Measurements from ENCODE around the gene TMCO6.
"Not testable (repeated sequence)": the region's sequence is repeated elsewhere in the genome, so short reads cannot be mapped to it uniquely, and the experiment has no call there.

Gene TMCO6

GRCh38 chr5:140611020-140611521 is 28.2 kb upstream of the TMCO6 start:
- Mint-ChIP-seq H3K9me3 (no peaks in the 10 kb centered on the region), H3K4me3 (no peak overlapping the region), H3K27me3 (peaks cover 24% of the 10 kb centered on the region), H3K4me1 (peaks cover 19% of the 10 kb centered on the region), H3K27ac (no peak overlapping the region)
- DNase-seq (no peak), ATAC-seq (no peak)

GRCh38 chr5:140622301-140622700 is 16.9 kb upstream of the TMCO6 start:
- no peaks in the 10 kb centered on the region for H3K4me1 Mint-ChIP-seq
- H3K27ac Mint-ChIP-seq = no peak overlapping the region
- DNase-seq = no peak
- ATAC-seq = no peak
- H3K9me3 Mint-ChIP-seq = no peaks in the 10 kb centered on the region
- H3K27me3 Mint-ChIP-seq = peaks cover 17% of the 10 kb centered on the region
- no peak overlapping the region for H3K4me3 Mint-ChIP-seq

DNA sequence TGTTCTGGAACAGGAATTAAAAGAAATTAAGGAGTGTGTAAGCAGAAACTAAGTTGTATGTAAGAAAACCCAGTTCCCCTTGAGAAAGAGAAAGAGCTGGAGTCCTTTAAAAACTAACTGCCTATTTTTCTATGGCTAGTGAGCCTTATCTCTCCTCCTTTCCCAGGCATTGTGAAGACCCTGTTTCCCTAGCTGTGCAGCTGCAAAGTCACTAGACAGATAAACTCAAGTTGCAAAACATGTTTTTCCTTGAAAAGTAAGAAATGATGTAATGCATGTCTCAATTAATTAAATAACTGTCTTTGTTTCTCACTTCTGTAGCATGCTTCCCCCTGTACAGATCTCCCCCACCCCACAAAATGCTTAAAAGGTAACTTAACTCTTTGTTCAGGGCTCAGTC is 16.2 kb upstream of the TMCO6 start:
- Mint-ChIP-seq H3K27ac (peak overlapping the region in 1 of 2 donors; percentile 5), H3K27me3 (peaks cover 11% of the 10 kb centered on the region)
- not testable (repeated sequence) for H3K4me3 Mint-ChIP-seq, H3K9me3 Mint-ChIP-seq, H3K4me1 Mint-ChIP-seq, DNase-seq, ATAC-seq

DNA sequence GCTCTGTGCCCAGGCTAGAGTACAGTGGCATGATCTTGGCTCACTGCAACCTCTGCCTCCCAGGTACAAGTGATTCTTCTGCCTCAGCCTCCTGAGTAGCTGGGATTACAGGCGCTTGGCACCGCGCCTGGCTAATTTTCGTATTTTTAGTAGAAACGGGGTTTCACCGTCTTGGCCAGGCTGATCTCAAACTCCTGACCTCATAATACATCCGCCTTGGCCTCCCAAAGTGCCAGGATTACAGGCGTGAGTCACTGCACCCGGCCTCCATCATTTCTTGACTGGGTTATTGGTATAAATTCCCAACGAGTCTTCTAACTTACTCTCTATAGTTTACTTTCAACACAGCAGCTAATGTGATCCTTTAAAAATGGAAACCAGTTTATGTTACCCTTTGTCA is 14.4 kb upstream of the TMCO6 start:
- DNase-seq, H3K9me3 Mint-ChIP-seq, H3K27ac Mint-ChIP-seq, ATAC-seq, H3K4me1 Mint-ChIP-seq, H3K27me3 Mint-ChIP-seq, H3K4me3 Mint-ChIP-seq: not testable (repeated sequence)

- no peak for ATAC-seq
- Mint-ChIP-seq H3K4me1 (peaks cover 14% of the 10 kb centered on the region), H3K4me3 (no peak overlapping the region), H3K9me3 (peaks cover 0 to 8% of the 10 kb centered on the region in 2 donors), H3K27ac (no peak overlapping the region), H3K27me3 (peaks cover 22% of the 10 kb centered on the region)
- no peak for DNase-seq
Measured at GRCh38 chr5:140627972-140628371, 11.3 kb upstream of the TMCO6 start.

DNA sequence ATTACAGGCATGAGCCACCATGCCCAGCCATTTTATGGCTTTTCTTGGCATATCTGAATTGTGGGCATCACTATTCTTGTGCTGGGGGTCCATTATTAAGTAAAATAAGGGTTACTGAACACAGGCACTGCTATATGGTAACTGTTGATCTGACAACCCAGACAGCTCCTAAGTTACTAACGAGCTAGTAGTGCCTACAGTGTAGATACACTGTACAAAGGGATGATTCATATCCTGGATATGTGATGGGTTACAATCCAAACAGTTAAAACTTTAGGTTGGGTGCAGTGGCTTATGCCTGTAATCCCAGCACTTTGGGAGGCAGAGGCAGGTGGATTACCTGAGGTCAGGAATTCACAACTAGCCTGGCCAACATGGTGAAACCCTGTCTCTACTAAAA is 10.5 kb upstream of the TMCO6 start:
- H3K9me3 Mint-ChIP-seq = peaks cover 0 to 8% of the 10 kb centered on the region in 2 donors
- DNase-seq = no peak
- no peak overlapping the region for H3K27ac Mint-ChIP-seq

GRCh38 chr5:140630292-140631035 is 8.8 kb upstream of the TMCO6 start:
- ATAC-seq (no peak), DNase-seq (no peak)
- no peak overlapping the region for H3K4me3 Mint-ChIP-seq
- H3K27me3 Mint-ChIP-seq = peaks cover 22% of the 10 kb centered on the region
- H3K9me3 Mint-ChIP-seq = peaks cover 0 to 8% of the 10 kb centered on the region in 2 donors
- no peak overlapping the region for H3K27ac Mint-ChIP-seq
- H3K4me1 Mint-ChIP-seq = peaks cover 35% of the 10 kb centered on the region

More for the DNA sequence above, 10.5 kb upstream of the TMCO6 start:
- ATAC-seq = no peak
- Mint-ChIP-seq H3K27me3 (peaks cover 22% of the 10 kb centered on the region), H3K4me1 (peaks cover 21% of the 10 kb centered on the region), H3K4me3 (no peak overlapping the region)

DNA sequence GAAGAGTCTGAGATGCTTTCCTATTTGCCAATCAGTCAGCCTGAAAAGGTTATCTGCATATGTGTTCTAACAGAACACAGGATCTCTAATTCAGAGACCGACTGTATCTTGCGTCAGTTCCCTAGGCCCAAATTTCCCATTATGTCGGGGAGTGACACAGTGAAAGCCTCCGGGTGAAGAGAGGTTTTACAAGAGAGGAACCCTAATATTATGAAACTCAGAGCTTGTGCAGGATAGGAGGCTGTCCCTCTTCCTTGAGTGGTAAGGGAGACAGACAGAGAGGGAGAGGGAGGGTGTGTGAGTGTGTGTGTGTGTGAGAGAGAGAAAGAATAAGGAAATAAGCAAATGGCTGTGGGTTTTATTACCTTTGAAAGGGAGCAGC is 8.2 kb upstream of the TMCO6 start:
- H3K27ac Mint-ChIP-seq = no peak overlapping the region
- ATAC-seq (no peak), DNase-seq (no peak)
- H3K4me3 Mint-ChIP-seq = peak overlapping the region in 1 of 2 donors; percentile 0
- H3K27me3 Mint-ChIP-seq = peaks cover 22% of the 10 kb centered on the region
- H3K4me1 Mint-ChIP-seq = peaks cover 37% of the 10 kb centered on the region
- H3K9me3 Mint-ChIP-seq = peaks cover 0 to 8% of the 10 kb centered on the region in 2 donors

DNA sequence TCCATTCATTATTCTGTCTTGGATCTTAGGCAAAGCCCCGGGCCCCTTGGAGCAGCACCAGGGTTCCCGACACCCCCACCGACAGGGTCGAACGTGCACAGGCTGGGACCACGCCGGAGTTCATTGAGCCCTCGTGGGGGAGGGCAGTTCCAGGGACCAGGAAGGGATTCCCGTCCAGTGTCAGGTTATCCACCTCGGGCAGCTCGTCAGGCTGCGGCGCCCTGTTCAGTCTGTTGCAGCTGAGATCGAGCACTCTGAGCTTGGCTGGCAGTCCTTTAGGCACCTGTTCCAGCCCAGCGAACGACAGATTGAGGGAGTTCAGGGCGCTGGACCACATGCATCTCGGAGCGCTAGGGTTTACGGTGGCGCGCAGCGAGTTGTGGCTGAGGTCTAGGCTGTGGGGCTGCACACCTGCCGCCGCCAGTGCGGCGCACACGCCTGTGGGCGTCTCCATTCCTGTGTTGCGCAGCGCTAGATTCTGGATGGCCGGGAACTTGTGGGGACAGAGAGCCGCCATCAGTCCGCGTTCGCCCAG is 7.4 kb upstream of the TMCO6 start:
- peak overlapping the region; percentile 90 to 92 for H3K4me3 Mint-ChIP-seq
- H3K9me3 Mint-ChIP-seq = peaks cover 0 to 8% of the 10 kb centered on the region in 2 donors
- DNase-seq (peak; percentile 31 to 35), ATAC-seq (peak; percentile 65)
- peaks cover 22% of the 10 kb centered on the region for H3K27me3 Mint-ChIP-seq
- peaks cover 37% of the 10 kb centered on the region for H3K4me1 Mint-ChIP-seq
- peak overlapping the region in 1 of 2 donors; percentile 77 for H3K27ac Mint-ChIP-seq

GRCh38 chr5:140632366-140633020 is 6.8 kb upstream of the TMCO6 start:
- Mint-ChIP-seq H3K27ac (peak overlapping the region; percentile 68 to 77), H3K27me3 (peaks cover 22% of the 10 kb centered on the region), H3K4me1 (peaks cover 37% of the 10 kb centered on the region), H3K4me3 (peak overlapping the region; percentile 90 to 92), H3K9me3 (peaks cover 0 to 8% of the 10 kb centered on the region in 2 donors)
- DNase-seq (peak; percentile 52 to 53), ATAC-seq (peak; percentile 81)

DNA sequence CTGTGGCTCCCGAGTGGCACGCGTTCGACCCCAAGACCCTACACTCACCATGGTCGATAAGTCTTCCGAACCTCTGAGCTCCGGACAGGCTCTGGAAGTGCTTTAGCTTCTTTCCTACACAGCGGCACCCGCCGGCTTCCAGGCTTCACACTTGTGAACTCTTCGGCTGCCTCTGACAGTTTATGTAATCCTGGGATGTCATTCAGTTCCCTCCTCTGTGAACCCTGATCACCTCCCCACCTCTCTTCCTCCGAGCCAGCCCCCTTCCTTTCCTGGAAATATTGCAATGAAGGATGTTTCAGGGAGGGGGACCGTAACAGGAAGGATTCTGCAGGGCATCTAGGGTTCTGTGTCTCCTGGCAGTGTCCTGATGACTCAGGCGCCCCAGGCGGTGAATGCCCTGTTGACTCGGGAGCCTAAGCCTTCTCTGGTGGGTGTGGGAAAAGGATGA is 6.2 kb upstream of the TMCO6 start, which contains the start of gene CD14:
CD14 (minus strand) TSS at position 155 of the 451 bp plus-strand sequence; CDS start at position 51, 104 bp downstream.
- H3K9me3 Mint-ChIP-seq = peaks cover 0 to 4% of the 10 kb centered on the region in 2 donors
- H3K27ac Mint-ChIP-seq = peak within 1 kb of the TSS; percentile 68 to 77
- ATAC-seq = no peak
- peak within 1 kb of the TSS; percentile 90 to 92 for H3K4me3 Mint-ChIP-seq
- H3K27me3 Mint-ChIP-seq = peaks cover 22% of the 10 kb centered on the region
- peaks cover 37% of the 10 kb centered on the region for H3K4me1 Mint-ChIP-seq
- DNase-seq = no peak

DNA sequence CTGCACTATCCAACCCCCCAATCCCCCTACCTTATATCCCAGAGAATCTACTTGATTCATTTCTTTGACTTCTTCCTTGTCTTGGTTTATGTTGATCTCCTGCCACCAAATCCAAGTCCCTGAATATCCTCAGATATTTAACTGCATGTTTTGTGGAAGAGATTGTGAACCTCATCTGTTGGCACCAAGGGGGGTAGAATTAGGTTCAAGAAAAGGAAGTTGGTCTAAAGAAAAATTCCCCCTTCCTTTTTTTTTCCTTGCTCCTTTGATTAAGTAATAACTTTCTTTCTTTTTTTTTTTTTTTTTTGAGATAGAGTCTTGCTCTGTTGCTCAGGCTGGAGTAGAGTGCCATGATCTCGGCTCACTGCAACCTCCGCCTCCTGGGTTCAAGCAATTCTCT is 5.8 kb upstream of the TMCO6 start:
- no peak overlapping the region for H3K27ac Mint-ChIP-seq
- H3K4me1 Mint-ChIP-seq = peaks cover 39% of the 10 kb centered on the region
- DNase-seq (no peak), ATAC-seq (no peak)
- H3K27me3 Mint-ChIP-seq = peaks cover 22% of the 10 kb centered on the region
- H3K9me3 Mint-ChIP-seq = no peaks in the 10 kb centered on the region
- H3K4me3 Mint-ChIP-seq = peak overlapping the region; percentile 90 to 92

DNA sequence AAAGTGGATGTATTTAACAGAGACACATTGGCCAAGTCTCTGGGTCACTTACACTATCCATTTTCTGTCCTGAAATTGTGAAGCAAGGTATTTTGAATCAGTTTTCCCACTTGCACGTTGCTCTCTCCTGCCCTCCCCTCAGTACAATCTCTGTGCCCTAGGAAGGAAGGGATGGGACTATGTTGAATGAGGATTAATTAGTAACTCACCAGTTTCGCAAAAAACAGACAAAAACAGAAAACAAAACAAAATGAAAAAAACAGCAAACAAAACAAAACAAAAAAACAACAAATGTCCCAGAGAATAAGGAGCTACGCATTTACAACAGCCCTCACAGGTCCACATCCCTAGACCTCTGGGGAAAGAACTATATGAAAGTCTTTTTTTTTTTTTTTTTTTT is 5.1 kb upstream of the TMCO6 start:
- H3K27ac Mint-ChIP-seq = no peak overlapping the region
- DNase-seq (no peak), ATAC-seq (no peak)
- no peaks in the 10 kb centered on the region for H3K9me3 Mint-ChIP-seq
- no peak overlapping the region for H3K4me3 Mint-ChIP-seq
- H3K4me1 Mint-ChIP-seq = peaks cover 45% of the 10 kb centered on the region
- peaks cover 22% of the 10 kb centered on the region for H3K27me3 Mint-ChIP-seq

GRCh38 chr5:140635291-140636257 is 3.7 kb upstream of the TMCO6 start:
- no peak for ATAC-seq
- Mint-ChIP-seq H3K9me3 (no peaks in the 10 kb centered on the region), H3K4me3 (no peak overlapping the region), H3K4me1 (peaks cover 54% of the 10 kb centered on the region), H3K27me3 (peaks cover 20% of the 10 kb centered on the region), H3K27ac (no peak overlapping the region)
- no peak for DNase-seq
